Gastroesophageal sphincter (tissue), 3 donors: ENCODE measurements around the gene MSTO1.
"Not testable (repeated sequence)": the region's sequence is repeated elsewhere in the genome, so short reads cannot be mapped to it uniquely, and the experiment has no call there.

Experiments
- CTCF ChIP-seq, 4 experiments: fragments of 200-600 bp in 2 of 4; fragments of 450-650 bp in 2 of 4; sonication (generic) in 1 of 4; IDR thresholded peaks; one replicate each; pipeline ENCODE4 v1.5.1; 2017 to 2019; ENCODE audit warnings: antibody characterized with exemption in 4 of 4, mild to moderate bottlenecking in 2 of 4, moderate library complexity in 2 of 4
- EP300 ChIP-seq: sonication (generic); formaldehyde crosslinking; IDR thresholded peaks from one replicate; pipeline ENCODE4 v1.6.1; 2017; ENCODE audit warnings: antibody characterized with exemption, mild to moderate bottlenecking
- POLR2A ChIP-seq, 2 donors: fragments of 450-650 bp; IDR thresholded peaks; one replicate each; pipeline ENCODE4 v1.6.1; 2017; ENCODE audit warnings: antibody characterized with exemption in 2 of 2, mild to moderate bottlenecking in 2 of 2, moderate library complexity in 1 of 2

- not testable (repeated sequence) for TF ChIP-seq EP300; POLR2A (IDR thresholded peaks at IDR 0.05); CTCF (IDR thresholded peaks at IDR 0.05)
Observed at GRCh38 chr1:155561779-155562580, 48.0 kb upstream of the MSTO1 start.
